CD4-positive, alpha-beta T cell treated with Interferon gamma for 1 hour (primary cell): Measurements from ENCODE around the gene ZNF555.

Source experiments
- DNase-seq: peaks from one replicate; pipeline ENCODE4 v3.0.0-alpha.2; 2020

The ZNF555 gene

GRCh38 chr19:2827022-2827421, 14.3 kb upstream of the ZNF555 start:
- DNase-seq: no peak

GRCh38 chr19:2827840-2828489, 13.3 kb upstream of the ZNF555 start:
- no peak for DNase-seq

GRCh38 chr19:2834294-2834871, 6.9 kb upstream of the ZNF555 start:
- no peak for DNase-seq

GRCh38 chr19:2837430-2837829, 3.8 kb upstream of the ZNF555 start:
- no peak for DNase-seq

GRCh38 chr19:2841855-2842574, 740 bp downstream of the ZNF555 start:
- no peak for DNase-seq

- no peak for DNase-seq
Observed at GRCh38 chr19:2845107-2845506, 3.8 kb downstream of the ZNF555 start.

- no peak for DNase-seq
Observed at GRCh38 chr19:2846180-2846894, 5.1 kb downstream of the ZNF555 start.

- DNase-seq: no peak
Observed at GRCh38 chr19:2847507-2847906, 6.2 kb downstream of the ZNF555 start.

GRCh38 chr19:2848616-2849015, 7.3 kb downstream of the ZNF555 start:
- no peak for DNase-seq

- DNase-seq: no peak
Observed at GRCh38 chr19:2850256-2850925, 9.1 kb downstream of the ZNF555 start.

GRCh38 chr19:2852598-2852997, 11.3 kb downstream of the ZNF555 start:
- DNase-seq: no peak

- no peak for DNase-seq
Observed at GRCh38 chr19:2853015-2853606, 11.8 kb downstream of the ZNF555 start.

- DNase-seq: no peak
Observed at GRCh38 chr19:2854849-2855248, 13.6 kb downstream of the ZNF555 start.

- no peak for DNase-seq
Observed at GRCh38 chr19:2856457-2857050, 15.3 kb downstream of the ZNF555 start.

- no peak for DNase-seq
Observed at GRCh38 chr19:2858864-2859263, 17.6 kb downstream of the ZNF555 start.

- DNase-seq: no peak
Observed at GRCh38 chr19:2863816-2864215, 22.5 kb downstream of the ZNF555 start.

- DNase-seq: no peak
Observed at GRCh38 chr19:2865334-2866100, 24.2 kb downstream of the ZNF555 start.

GRCh38 chr19:2866495-2867024, 25.3 kb downstream of the ZNF555 start:
- DNase-seq: no peak

- no peak for DNase-seq
Observed at GRCh38 chr19:2867025-2867991, 26.0 kb downstream of the ZNF555 start, which contains the start of gene ZNF556. TSS of gene ZNF556 (plus strand) at chr19:2867335. CDS start at chr19:2867422, 87 bp downstream.

- DNase-seq: no peak
Observed at GRCh38 chr19:2869618-2870017, 28.3 kb downstream of the ZNF555 start.
